SKM-1 treated with dmso at 0.1 percent for 144 hours (cell line): ENCODE data around the gene NKX3-2.
A peak's percentile ranks its signal among the peaks of the same experiment; 100 is the strongest.
"Not testable (repeated sequence)": the region's sequence is repeated elsewhere in the genome, so short reads cannot be mapped to it uniquely, and the experiment has no call there.

Experiments used
- DNase-seq: peaks from one replicate; lab custom pipeline; 2025; ENCODE audit not compliant: unreplicated experiment; lab: John Stamatoyannopoulos, UW

NKX3-2 gene

GRCh38 chr4:13543839-13544605 is at the start of gene NKX3-2:
NKX3-2 (minus strand) TSS chr4:13544508; CDS start chr4:13544414, 94 bp downstream.
- no peak for DNase-seq

- no peak for DNase-seq
Measured at GRCh38 chr4:13592220-13592619, 47.9 kb upstream of the NKX3-2 start.

- DNase-seq, result no peak
Measured at GRCh38 chr4:13590766-13591165, 46.5 kb upstream of the NKX3-2 start.

GRCh38 chr4:13588954-13589353 is 44.6 kb upstream of the NKX3-2 start:
- DNase-seq, result no peak

GRCh38 chr4:13584481-13584880 is 40.2 kb upstream of the NKX3-2 start:
- no peak for DNase-seq

- DNase-seq, result peak; percentile 98
Measured at GRCh38 chr4:13580036-13580435, 35.7 kb upstream of the NKX3-2 start.

GRCh38 chr4:13577660-13578059 is 33.4 kb upstream of the NKX3-2 start:
- DNase-seq, result no peak

- no peak for DNase-seq
Measured at GRCh38 chr4:13570916-13571315, 26.6 kb upstream of the NKX3-2 start.

GRCh38 chr4:13567125-13567524 is 22.8 kb upstream of the NKX3-2 start:
- no peak for DNase-seq

GRCh38 chr4:13562876-13563275 is 18.6 kb upstream of the NKX3-2 start:
- DNase-seq, result no peak

GRCh38 chr4:13561673-13562072 is 17.4 kb upstream of the NKX3-2 start:
- DNase-seq, result no peak

- not testable (repeated sequence) for DNase-seq
Measured at GRCh38 chr4:13560111-13560510, 15.8 kb upstream of the NKX3-2 start.

GRCh38 chr4:13559413-13559812 is 15.1 kb upstream of the NKX3-2 start:
- DNase-seq, result no peak

- no peak for DNase-seq
Measured at GRCh38 chr4:13558881-13559280, 14.6 kb upstream of the NKX3-2 start.

GRCh38 chr4:13555325-13555724 is 11.0 kb upstream of the NKX3-2 start:
- no peak for DNase-seq

- DNase-seq, result no peak
Measured at GRCh38 chr4:13553081-13553480, 8.8 kb upstream of the NKX3-2 start.

GRCh38 chr4:13548984-13549546 is 4.8 kb upstream of the NKX3-2 start:
- peak; percentile 85 for DNase-seq

- no peak for DNase-seq
Measured at GRCh38 chr4:13548059-13548983, 4.0 kb upstream of the NKX3-2 start.

- no peak for DNase-seq
Measured at GRCh38 chr4:13547485-13548041, 3.3 kb upstream of the NKX3-2 start.

- no peak for DNase-seq
Measured at GRCh38 chr4:13546941-13547484, 2.7 kb upstream of the NKX3-2 start.
